Measurements from ENCODE around the gene COBL.

COBL gene

DNA sequence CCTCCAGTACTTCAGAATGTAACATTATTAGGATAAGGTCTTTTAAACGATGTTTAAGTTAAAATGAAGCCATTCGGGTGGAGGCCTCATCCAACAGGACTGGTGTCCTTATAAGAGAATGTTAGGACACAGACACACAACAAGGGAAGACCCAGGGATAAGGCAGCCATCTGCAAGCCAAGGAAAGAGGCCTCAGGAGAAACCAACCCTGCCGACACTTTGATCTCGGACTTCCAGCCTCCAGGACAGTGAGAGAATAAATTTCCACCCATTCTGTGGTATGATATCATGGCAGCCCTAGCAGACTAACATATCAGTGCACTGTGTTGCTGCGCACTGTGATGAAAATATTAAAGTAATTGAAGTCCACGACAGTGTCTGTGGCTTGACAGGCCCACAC is 250.8 kb downstream of the COBL start:
- no peak for DNase-seq (ENCODE audit: extremely low read depth in 1 of 2, low read depth in 1 of 2)

- no peak for DNase-seq (ENCODE audit: extremely low read depth in 1 of 2, low read depth in 1 of 2)
Observed at GRCh38 chr7:51064688-51065087, 251.9 kb downstream of the COBL start.

- DNase-seq (ENCODE audit: extremely low read depth in 1 of 2, low read depth in 1 of 2) = no peak
Observed at GRCh38 chr7:51062222-51062987, 254.2 kb downstream of the COBL start.

- DNase-seq (ENCODE audit: extremely low read depth in 1 of 2, low read depth in 1 of 2) = no peak
Observed at GRCh38 chr7:51060536-51060935, 256.1 kb downstream of the COBL start.

DNA sequence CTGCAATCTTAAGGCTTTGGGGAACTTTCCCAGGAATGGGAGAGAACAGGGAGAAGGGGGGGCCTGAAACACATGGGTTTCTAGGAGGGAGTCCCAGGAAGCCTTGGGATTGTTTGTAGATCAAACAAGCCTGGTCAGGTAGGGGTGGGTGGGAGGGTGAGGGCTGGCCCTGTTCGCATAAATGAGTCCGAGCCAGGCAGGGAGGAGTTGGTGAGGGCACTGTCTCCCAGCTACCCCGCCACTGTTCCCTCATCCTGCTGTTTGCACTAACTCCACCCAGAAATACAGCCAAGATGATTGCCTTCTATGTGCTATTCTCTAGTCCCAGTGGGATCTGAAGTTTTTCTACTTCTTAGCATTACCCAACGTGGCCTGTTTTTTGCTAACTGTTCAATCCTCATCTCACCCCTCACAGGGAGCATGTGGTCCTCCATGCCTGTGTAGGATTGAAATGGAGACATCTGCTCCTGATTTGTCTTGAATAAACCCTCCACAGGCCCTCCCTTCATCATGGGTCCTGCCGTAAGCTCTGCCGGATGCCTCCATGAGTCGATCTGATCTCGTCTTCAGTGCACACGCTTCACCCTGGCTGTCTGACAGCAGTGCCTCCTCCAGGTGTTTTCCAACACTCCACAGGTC is 257.0 kb downstream of the COBL start:
- no peak for DNase-seq (ENCODE audit: extremely low read depth in 1 of 2, low read depth in 1 of 2)

DNA sequence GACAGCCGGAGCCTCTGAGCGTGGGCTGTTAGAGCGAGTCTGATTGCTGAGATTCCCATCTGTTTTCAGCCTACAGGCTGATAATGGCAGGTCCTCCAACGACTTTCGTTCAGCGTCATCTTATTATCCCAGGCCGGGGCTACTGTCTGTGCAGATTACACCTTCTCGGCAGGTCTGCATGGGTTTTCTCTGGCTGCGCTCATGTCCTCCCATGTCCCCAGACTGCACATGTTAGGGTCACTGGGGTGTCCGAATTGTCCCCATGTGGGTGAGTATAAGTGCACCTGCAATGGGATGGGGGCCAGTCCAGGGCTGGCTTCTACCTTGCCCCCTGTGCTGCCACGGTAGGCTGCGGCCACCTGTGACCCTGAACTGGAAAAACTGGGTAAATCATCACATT is 257.8 kb downstream of the COBL start:
- no peak for DNase-seq (ENCODE audit: extremely low read depth in 1 of 2, low read depth in 1 of 2)

- no peak for DNase-seq (ENCODE audit: extremely low read depth in 1 of 2, low read depth in 1 of 2)
Observed at GRCh38 chr7:51055039-51055840, 261.4 kb downstream of the COBL start.

GRCh38 chr7:51054231-51054630 is 262.4 kb downstream of the COBL start:
- no peak for DNase-seq (ENCODE audit: extremely low read depth in 1 of 2, low read depth in 1 of 2)

GRCh38 chr7:51053160-51053925 is 263.3 kb downstream of the COBL start:
- no peak for DNase-seq (ENCODE audit: extremely low read depth in 1 of 2, low read depth in 1 of 2)

DNA sequence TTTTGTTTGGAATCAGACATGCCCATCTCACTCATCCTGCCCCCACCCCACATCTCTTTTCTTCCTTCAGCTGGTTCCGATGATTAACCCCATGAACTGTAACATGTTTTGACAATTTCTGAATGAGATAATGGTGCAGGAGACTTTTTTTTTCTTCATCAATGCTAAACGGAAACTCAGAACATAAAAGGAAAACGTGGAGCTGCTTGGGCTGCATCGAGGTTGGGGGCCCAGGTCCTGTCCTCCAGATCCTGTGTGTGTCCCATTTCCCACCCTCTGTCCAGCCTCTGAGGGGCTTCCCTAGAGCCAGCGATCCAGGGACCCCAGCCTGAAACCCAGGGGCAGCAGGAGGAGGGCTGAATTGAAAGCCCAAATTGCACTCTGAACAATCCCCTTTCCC is 270.1 kb downstream of the COBL start:
- no peak for DNase-seq (ENCODE audit: extremely low read depth in 1 of 2, low read depth in 1 of 2)

DNA sequence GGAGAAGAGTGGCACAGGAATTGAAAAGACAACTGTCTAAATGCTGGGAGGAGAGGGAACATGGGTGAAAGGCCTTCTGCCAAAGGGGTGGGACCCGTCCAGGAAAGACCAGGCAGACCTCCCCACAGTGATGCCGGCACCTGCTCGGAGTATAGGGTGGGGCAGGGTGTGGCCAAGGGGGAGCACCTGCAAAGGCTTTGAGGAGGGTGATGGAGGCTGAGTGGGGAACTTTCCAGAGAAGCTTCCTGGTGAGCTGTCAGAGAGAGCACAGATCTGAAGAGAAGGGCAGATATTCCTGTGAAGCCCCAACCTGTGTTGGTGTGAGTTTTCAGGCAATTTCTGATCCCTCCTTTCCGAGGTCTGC is 270.5 kb downstream of the COBL start:
- no peak for DNase-seq (ENCODE audit: extremely low read depth in 1 of 2, low read depth in 1 of 2)

DNA sequence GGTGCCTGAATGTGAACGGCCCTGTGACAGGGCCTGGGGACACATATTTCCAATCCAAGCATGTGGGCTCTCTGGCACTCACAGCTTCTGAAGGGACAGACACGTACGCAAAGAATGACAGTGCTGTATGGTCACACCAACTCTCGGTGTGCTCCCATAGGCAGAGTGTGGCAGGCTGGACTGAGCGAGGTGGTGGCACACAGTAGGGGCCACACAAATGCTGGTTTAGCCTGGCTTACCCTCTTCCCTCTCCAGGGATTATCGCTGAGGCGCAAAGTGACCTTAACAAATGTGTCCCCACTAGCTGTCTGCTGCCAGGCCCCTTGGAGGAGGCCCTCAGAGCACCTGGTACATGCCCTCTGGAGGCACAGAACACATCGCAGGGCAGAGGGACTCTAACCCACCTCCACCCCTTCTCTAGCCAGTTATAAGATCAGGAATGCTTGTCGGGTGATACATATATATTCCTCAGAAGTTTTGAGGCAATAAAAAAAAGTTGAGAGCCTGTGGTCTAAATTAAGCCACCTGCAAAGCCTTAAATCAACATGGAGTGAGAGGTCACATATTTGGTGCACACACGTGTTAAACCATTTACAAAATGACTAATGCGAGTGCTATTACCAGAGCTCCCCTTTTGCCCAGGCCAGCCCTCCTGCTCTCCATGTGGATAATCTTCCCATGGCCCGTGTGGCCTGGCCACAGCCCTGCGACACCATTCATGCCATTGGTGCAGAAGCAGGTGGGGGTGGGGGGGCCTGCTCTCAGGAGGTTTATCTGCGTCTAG is 271.1 kb downstream of the COBL start:
- no peak for DNase-seq (ENCODE audit: extremely low read depth in 1 of 2, low read depth in 1 of 2)

DNA sequence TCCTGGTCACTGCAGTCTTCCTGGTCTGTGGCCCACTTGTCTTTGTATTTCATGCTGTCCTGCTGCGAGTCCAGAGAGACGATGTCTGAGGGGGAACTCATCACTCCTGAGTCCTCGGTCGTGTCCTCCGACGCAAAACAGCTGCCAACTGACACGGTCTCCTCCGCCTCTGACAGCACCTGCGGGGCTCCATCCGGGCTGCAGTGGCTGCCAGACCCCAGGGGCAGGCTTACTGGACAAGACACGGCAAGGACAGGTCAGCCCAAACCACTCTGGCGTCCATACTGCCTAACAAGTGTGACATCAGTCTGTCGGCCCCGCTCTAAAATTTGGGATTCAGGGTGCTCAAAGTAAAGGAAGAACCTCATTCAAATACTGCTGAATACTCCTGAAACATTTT is 273.1 kb downstream of the COBL start:
- DNase-seq (ENCODE audit: extremely low read depth in 1 of 2, low read depth in 1 of 2) = no peak

DNA sequence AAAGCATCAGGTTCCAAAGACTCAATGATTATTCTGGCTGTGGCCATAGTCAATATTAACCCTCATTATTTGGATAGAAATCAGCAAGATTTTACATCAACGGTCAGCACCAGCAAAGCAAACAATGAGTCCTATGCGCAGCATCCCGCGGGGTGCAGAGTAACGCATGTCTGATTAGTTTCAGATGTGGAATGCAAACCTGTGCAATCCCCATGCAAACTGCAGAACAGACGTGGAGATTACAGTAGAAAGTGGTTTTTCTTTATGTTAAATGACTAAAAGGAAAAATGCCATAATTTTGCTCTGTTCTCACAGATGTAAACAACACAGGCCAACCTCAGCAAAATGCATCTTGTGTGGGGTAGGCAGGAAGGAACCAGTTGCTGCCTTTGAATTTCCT is 275.8 kb downstream of the COBL start:
- DNase-seq (ENCODE audit: extremely low read depth in 1 of 2, low read depth in 1 of 2) = no peak

- DNase-seq (ENCODE audit: extremely low read depth in 1 of 2, low read depth in 1 of 2) = no peak
Observed at GRCh38 chr7:51038573-51038972, 278.0 kb downstream of the COBL start.

- DNase-seq (ENCODE audit: extremely low read depth in 1 of 2, low read depth in 1 of 2) = no peak
Observed at GRCh38 chr7:51035716-51036115, 280.9 kb downstream of the COBL start.

DNA sequence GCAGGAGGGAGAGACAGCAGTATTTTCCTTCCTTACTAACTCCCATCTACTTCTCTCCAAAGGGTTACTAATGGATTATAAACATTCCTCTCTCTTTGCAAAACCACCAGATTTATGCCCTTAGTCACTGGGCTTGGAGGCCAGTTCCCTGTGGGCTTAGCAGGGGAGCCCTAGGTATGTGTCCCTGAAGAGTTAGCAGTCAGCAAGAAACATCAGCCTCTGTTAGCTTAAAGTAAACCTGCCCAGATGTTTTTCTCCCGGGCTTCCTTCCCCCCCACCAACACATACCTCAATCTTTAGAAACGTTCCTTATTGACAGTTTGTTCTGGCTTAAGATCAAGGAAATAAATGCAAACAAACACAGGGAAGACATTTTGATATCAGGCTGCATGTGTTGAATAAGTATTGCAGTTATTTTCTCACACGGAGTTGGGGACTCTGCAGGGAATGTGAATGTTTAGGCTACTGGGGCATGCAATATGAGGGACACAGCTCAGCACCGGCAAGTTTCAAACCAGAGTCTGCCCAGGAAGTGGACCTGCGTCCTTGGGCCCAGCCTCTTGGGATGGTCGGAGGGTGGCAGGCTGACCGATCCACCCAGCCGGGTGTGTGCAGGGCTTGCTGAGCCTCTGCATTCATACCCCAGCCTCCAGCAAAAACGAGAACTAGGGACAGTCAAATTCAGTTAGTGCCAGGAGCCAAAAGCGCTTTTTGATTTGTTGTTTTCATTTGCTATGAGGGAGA is 281.9 kb downstream of the COBL start:
- DNase-seq (ENCODE audit: extremely low read depth in 1 of 2, low read depth in 1 of 2) = no peak

- DNase-seq (ENCODE audit: extremely low read depth in 1 of 2, low read depth in 1 of 2) = no peak
Observed at GRCh38 chr7:51033727-51034520, 282.7 kb downstream of the COBL start.

Data from activated CD8-positive, alpha-beta memory T cell treated with anti-CD3 and anti-CD28 coated beads for 1 hour (primary cell).